ENCODE measurements around the gene VIPR2. TPM values are rescaled to one million over a fixed set of nuclear protein-coding genes. Genes with fewer than 3 reads are reported as not detected.

Gene VIPR2
- total RNA-seq, 1 donor from 2014 or later, result not detected

- DNase-seq (ENCODE audit: low spot score), result no peak
Measured at GRCh38 chr7:159068893-159069448, 75.7 kb downstream of the VIPR2 start.

- peak; percentile 31 for DNase-seq (ENCODE audit: low spot score)
Measured at GRCh38 chr7:159068488-159068811, 76.2 kb downstream of the VIPR2 start.

GRCh38 chr7:159067576-159068487 lies 76.8 kb downstream of the VIPR2 start:
- DNase-seq (ENCODE audit: low spot score), result no peak

- DNase-seq (ENCODE audit: low spot score), result no peak
Measured at GRCh38 chr7:159066816-159067575, 77.7 kb downstream of the VIPR2 start.

GRCh38 chr7:159065852-159066480 lies 78.7 kb downstream of the VIPR2 start:
- no peak for DNase-seq (ENCODE audit: low spot score)

GRCh38 chr7:159064816-159065510 lies 79.7 kb downstream of the VIPR2 start:
- peak; percentile 2 for DNase-seq (ENCODE audit: low spot score)

GRCh38 chr7:159064121-159064815 lies 80.4 kb downstream of the VIPR2 start:
- DNase-seq (ENCODE audit: low spot score), result no peak

GRCh38 chr7:159063046-159063840 lies 81.4 kb downstream of the VIPR2 start:
- no peak for DNase-seq (ENCODE audit: low spot score)

GRCh38 chr7:159062569-159062968 lies 82.1 kb downstream of the VIPR2 start:
- no peak for DNase-seq (ENCODE audit: low spot score)

- DNase-seq (ENCODE audit: low spot score), result peak; percentile 9
Measured at GRCh38 chr7:159061674-159062212, 82.9 kb downstream of the VIPR2 start.

GRCh38 chr7:159061209-159061608 lies 83.5 kb downstream of the VIPR2 start:
- DNase-seq (ENCODE audit: low spot score), result no peak

- DNase-seq (ENCODE audit: low spot score), result no peak
Measured at GRCh38 chr7:159060440-159060839, 84.2 kb downstream of the VIPR2 start.

GRCh38 chr7:159059629-159060028 lies 85.0 kb downstream of the VIPR2 start:
- DNase-seq (ENCODE audit: low spot score), result no peak

- no peak for DNase-seq (ENCODE audit: low spot score)
Measured at GRCh38 chr7:159057647-159058046, 87.0 kb downstream of the VIPR2 start.

GRCh38 chr7:159056737-159057136 lies 87.9 kb downstream of the VIPR2 start:
- no peak for DNase-seq (ENCODE audit: low spot score)

GRCh38 chr7:159051916-159052315 lies 92.8 kb downstream of the VIPR2 start:
- no peak for DNase-seq (ENCODE audit: low spot score)

- no peak for DNase-seq (ENCODE audit: low spot score)
Measured at GRCh38 chr7:159050704-159051103, 94.0 kb downstream of the VIPR2 start.

- DNase-seq (ENCODE audit: low spot score), result no peak
Measured at GRCh38 chr7:159049266-159050025, 95.2 kb downstream of the VIPR2 start.

GRCh38 chr7:159048656-159049055 lies 96.0 kb downstream of the VIPR2 start:
- no peak for DNase-seq (ENCODE audit: low spot score)

Data from umbilical cord (tissue), 2 donors.